Measurements from ENCODE around the gene RIMS4.

The RIMS4 gene

GRCh38 chr20:44850272-44850671 is 39.9 kb upstream of the RIMS4 start:
- no peak overlapping the region for H3K4me3 ChIP-seq (ENCODE audit: low read depth, low read length)
- no peak for TF ChIP-seq CTCF (IDR thresholded peaks at IDR 0.05; ENCODE audit: borderline replicate concordance, insufficient read depth, low read depth, low read length)

- no peak overlapping the region for H3K4me3 ChIP-seq (ENCODE audit: low read depth, low read length)
- TF ChIP-seq CTCF (IDR thresholded peaks at IDR 0.05; ENCODE audit: borderline replicate concordance, insufficient read depth, low read depth, low read length): no peak
Measured at GRCh38 chr20:44849703-44850102, 39.4 kb upstream of the RIMS4 start.

- no peak overlapping the region for H3K4me3 ChIP-seq (ENCODE audit: low read depth, low read length)
- TF ChIP-seq CTCF (IDR thresholded peaks at IDR 0.05; ENCODE audit: borderline replicate concordance, insufficient read depth, low read depth, low read length): no peak
Measured at GRCh38 chr20:44848254-44849015, 38.1 kb upstream of the RIMS4 start.

- H3K4me3 ChIP-seq (ENCODE audit: low read depth, low read length): no peak overlapping the region
- no peak for TF ChIP-seq CTCF (IDR thresholded peaks at IDR 0.05; ENCODE audit: borderline replicate concordance, insufficient read depth, low read depth, low read length)
Measured at GRCh38 chr20:44843876-44844275, 33.5 kb upstream of the RIMS4 start.

GRCh38 chr20:44841955-44842354 is 31.6 kb upstream of the RIMS4 start:
- H3K4me3 ChIP-seq (ENCODE audit: low read depth, low read length): no peak overlapping the region
- no peak for TF ChIP-seq CTCF (IDR thresholded peaks at IDR 0.05; ENCODE audit: borderline replicate concordance, insufficient read depth, low read depth, low read length)

GRCh38 chr20:44840826-44841225 is 30.5 kb upstream of the RIMS4 start:
- TF ChIP-seq CTCF (IDR thresholded peaks at IDR 0.05; ENCODE audit: borderline replicate concordance, insufficient read depth, low read depth, low read length): no peak
- no peak overlapping the region for H3K4me3 ChIP-seq (ENCODE audit: low read depth, low read length)

GRCh38 chr20:44839481-44839880 is 29.1 kb upstream of the RIMS4 start:
- H3K4me3 ChIP-seq (ENCODE audit: low read depth, low read length): no peak overlapping the region
- TF ChIP-seq CTCF (IDR thresholded peaks at IDR 0.05; ENCODE audit: borderline replicate concordance, insufficient read depth, low read depth, low read length): no peak
